Measurements from ENCODE around the gene SLC7A8.

The SLC7A8 gene

GRCh38 chr14:23143911-23144310 lies 39.5 kb downstream of the SLC7A8 start:
- H3K36me3 ChIP-seq (replicated peaks; ENCODE audit: low read depth, low read length) = no peaks in the 10 kb centered on the region

GRCh38 chr14:23142826-23143225 lies 40.6 kb downstream of the SLC7A8 start:
- Histone ChIP-seq H3K4me3 (ENCODE audit: low read length) (no peak overlapping the region), H4K20me1 (ENCODE audit: insufficient read depth, low read length) (no peaks in the 10 kb centered on the region), H3K4me2 (ENCODE audit: low read length) (no peak overlapping the region), H3K36me3 (replicated peaks; ENCODE audit: low read depth, low read length) (no peaks in the 10 kb centered on the region), H3K9me3 (ENCODE audit: insufficient read depth, low read length) (no peaks in the 10 kb centered on the region), H2AFZ (ENCODE audit: low read depth, low read length) (no peak overlapping the region), H3K27ac (ENCODE audit: low read length) (no peak overlapping the region), H3K9ac (ENCODE audit: low read length) (no peak overlapping the region), H3K4me1 (ENCODE audit: low read length) (no peaks in the 10 kb centered on the region), H3K79me2 (ENCODE audit: low read length) (no peaks in the 10 kb centered on the region), H3K27me3 (ENCODE audit: low read depth, low read length) (peaks cover 13% of the 10 kb centered on the region)
- no peak for TF ChIP-seq CTCF (IDR thresholded peaks at IDR 0.05; ENCODE audit: low read depth, low read length)
- no peak for TF ChIP-seq EZH2phosphoT487 (IDR thresholded peaks at IDR 0.05; ENCODE audit: low read depth)

More at GRCh38 chr14:23143911-23144310, 39.5 kb downstream of the SLC7A8 start:
- Histone ChIP-seq H3K27me3 (ENCODE audit: low read depth, low read length) (peaks cover 13% of the 10 kb centered on the region), H3K27ac (ENCODE audit: low read length) (no peak overlapping the region), H3K4me2 (ENCODE audit: low read length) (no peak overlapping the region), H3K4me1 (ENCODE audit: low read length) (no peaks in the 10 kb centered on the region), H3K9ac (ENCODE audit: low read length) (no peak overlapping the region), H3K79me2 (ENCODE audit: low read length) (no peaks in the 10 kb centered on the region), H3K9me3 (ENCODE audit: insufficient read depth, low read length) (no peaks in the 10 kb centered on the region), H3K4me3 (ENCODE audit: low read length) (no peak overlapping the region), H2AFZ (ENCODE audit: low read depth, low read length) (no peak overlapping the region), H4K20me1 (ENCODE audit: insufficient read depth, low read length) (no peaks in the 10 kb centered on the region)
- TF ChIP-seq EZH2phosphoT487 (IDR thresholded peaks at IDR 0.05; ENCODE audit: low read depth) = no peak

GRCh38 chr14:23141706-23142444 lies 41.6 kb downstream of the SLC7A8 start:
- TF ChIP-seq EZH2phosphoT487 (IDR thresholded peaks at IDR 0.05; ENCODE audit: low read depth) = no peak
- TF ChIP-seq CTCF (IDR thresholded peaks at IDR 0.05; ENCODE audit: low read depth, low read length) = no peak
- no peaks in the 10 kb centered on the region for H4K20me1 ChIP-seq (ENCODE audit: insufficient read depth, low read length)
- H3K4me2 ChIP-seq (ENCODE audit: low read length) = no peak overlapping the region
- no peaks in the 10 kb centered on the region for H3K36me3 ChIP-seq (replicated peaks; ENCODE audit: low read depth, low read length)
- no peaks in the 10 kb centered on the region for H3K79me2 ChIP-seq (ENCODE audit: low read length)
- no peak overlapping the region for H3K9ac ChIP-seq (ENCODE audit: low read length)
- no peaks in the 10 kb centered on the region for H3K9me3 ChIP-seq (ENCODE audit: insufficient read depth, low read length)
- no peak overlapping the region for H2AFZ ChIP-seq (ENCODE audit: low read depth, low read length)
- peaks cover 13% of the 10 kb centered on the region for H3K27me3 ChIP-seq (ENCODE audit: low read depth, low read length)
- no peak overlapping the region for H3K4me3 ChIP-seq (ENCODE audit: low read length)
- no peak overlapping the region for H3K27ac ChIP-seq (ENCODE audit: low read length)
- no peaks in the 10 kb centered on the region for H3K4me1 ChIP-seq (ENCODE audit: low read length)

GRCh38 chr14:23140371-23140770 lies 43.1 kb downstream of the SLC7A8 start:
- Histone ChIP-seq H3K4me3 (ENCODE audit: low read length) (no peak overlapping the region), H4K20me1 (ENCODE audit: insufficient read depth, low read length) (no peaks in the 10 kb centered on the region), H3K27ac (ENCODE audit: low read length) (no peak overlapping the region), H3K79me2 (ENCODE audit: low read length) (no peaks in the 10 kb centered on the region), H3K9ac (ENCODE audit: low read length) (no peak overlapping the region), H3K9me3 (ENCODE audit: insufficient read depth, low read length) (no peaks in the 10 kb centered on the region), H3K4me2 (ENCODE audit: low read length) (no peak overlapping the region), H3K27me3 (ENCODE audit: low read depth, low read length) (peaks cover 13% of the 10 kb centered on the region), H2AFZ (ENCODE audit: low read depth, low read length) (no peak overlapping the region), H3K4me1 (ENCODE audit: low read length) (no peaks in the 10 kb centered on the region), H3K36me3 (replicated peaks; ENCODE audit: low read depth, low read length) (no peaks in the 10 kb centered on the region)
- TF ChIP-seq EZH2phosphoT487 (IDR thresholded peaks at IDR 0.05; ENCODE audit: low read depth) (no peak), CTCF (IDR thresholded peaks at IDR 0.05; ENCODE audit: low read depth, low read length) (no peak)
